ENCODE data around the gene MUC20.

DNA sequence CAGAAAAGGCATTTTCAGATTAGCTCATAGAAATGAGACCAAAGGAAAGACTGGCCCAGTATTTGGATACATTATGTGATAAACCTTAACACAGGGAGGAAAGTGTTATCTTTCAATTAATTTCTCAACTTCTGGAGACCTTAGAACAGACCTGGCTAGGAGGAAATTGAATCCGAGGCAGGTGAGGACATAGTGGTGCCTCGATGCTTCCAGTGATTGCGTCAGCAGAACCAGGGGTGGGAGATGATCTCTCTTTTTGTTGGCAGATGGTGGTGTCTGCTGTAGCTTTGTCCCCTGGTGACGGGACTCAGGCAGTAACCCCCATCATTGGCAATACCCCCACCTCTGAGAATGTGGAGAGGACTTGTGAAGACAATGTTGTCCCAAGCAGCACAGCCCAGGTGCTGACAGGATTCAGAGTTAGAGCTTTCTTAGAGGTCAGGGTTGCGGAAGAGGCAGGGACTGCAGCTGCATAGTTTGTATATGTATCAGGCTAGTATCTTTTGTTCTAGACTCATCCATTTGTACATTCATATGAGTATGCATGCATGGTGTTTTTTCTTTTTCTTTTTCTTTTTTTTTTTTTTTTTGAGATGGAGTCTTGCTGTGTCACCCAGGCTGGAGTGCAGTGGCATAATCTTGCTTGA lies 27.9 kb upstream of the MUC20 start:
- TF ChIP-seq, protein P1, sequence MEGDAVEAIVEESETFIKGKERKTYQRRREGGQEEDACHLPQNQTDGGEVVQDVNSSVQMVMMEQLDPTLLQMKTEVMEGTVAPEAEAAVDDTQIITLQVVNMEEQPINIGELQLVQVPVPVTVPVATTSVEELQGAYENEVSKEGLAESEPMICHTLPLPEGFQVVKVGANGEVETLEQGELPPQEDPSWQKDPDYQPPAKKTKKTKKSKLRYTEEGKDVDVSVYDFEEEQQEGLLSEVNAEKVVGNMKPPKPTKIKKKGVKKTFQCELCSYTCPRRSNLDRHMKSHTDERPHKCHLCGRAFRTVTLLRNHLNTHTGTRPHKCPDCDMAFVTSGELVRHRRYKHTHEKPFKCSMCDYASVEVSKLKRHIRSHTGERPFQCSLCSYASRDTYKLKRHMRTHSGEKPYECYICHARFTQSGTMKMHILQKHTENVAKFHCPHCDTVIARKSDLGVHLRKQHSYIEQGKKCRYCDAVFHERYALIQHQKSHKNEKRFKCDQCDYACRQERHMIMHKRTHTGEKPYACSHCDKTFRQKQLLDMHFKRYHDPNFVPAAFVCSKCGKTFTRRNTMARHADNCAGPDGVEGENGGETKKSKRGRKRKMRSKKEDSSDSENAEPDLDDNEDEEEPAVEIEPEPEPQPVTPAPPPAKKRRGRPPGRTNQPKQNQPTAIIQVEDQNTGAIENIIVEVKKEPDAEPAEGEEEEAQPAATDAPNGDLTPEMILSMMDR (conservative IDR thresholded peaks at IDR 0.05; ENCODE audit: low read depth in 2 of 2), result no peak
- TF ChIP-seq JUNB (IDR thresholded peaks at IDR 0.05; ENCODE audit: unreplicated experiment) (no peak), EZH2 (IDR thresholded peaks at IDR 0.05; ENCODE audit: low read depth, unreplicated experiment) (no peak), POLR2AphosphoS5 (IDR thresholded peaks at IDR 0.05; ENCODE audit: low read depth) (no peak), EZH2phosphoT487 (IDR thresholded peaks at IDR 0.05; ENCODE audit: unreplicated experiment) (no peak), CREB1 (CRISPR knock-in tag; IDR thresholded peaks at IDR 0.05; ENCODE audit: low read depth) (no peak), ZNF114 (CRISPR knock-in tag; IDR thresholded peaks at IDR 0.05) (no peak)
- TF ChIP-seq, protein P2, sequence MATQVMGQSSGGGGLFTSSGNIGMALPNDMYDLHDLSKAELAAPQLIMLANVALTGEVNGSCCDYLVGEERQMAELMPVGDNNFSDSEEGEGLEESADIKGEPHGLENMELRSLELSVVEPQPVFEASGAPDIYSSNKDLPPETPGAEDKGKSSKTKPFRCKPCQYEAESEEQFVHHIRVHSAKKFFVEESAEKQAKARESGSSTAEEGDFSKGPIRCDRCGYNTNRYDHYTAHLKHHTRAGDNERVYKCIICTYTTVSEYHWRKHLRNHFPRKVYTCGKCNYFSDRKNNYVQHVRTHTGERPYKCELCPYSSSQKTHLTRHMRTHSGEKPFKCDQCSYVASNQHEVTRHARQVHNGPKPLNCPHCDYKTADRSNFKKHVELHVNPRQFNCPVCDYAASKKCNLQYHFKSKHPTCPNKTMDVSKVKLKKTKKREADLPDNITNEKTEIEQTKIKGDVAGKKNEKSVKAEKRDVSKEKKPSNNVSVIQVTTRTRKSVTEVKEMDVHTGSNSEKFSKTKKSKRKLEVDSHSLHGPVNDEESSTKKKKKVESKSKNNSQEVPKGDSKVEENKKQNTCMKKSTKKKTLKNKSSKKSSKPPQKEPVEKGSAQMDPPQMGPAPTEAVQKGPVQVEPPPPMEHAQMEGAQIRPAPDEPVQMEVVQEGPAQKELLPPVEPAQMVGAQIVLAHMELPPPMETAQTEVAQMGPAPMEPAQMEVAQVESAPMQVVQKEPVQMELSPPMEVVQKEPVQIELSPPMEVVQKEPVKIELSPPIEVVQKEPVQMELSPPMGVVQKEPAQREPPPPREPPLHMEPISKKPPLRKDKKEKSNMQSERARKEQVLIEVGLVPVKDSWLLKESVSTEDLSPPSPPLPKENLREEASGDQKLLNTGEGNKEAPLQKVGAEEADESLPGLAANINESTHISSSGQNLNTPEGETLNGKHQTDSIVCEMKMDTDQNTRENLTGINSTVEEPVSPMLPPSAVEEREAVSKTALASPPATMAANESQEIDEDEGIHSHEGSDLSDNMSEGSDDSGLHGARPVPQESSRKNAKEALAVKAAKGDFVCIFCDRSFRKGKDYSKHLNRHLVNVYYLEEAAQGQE (IDR thresholded peaks at IDR 0.05; ENCODE audit: unreplicated experiment), result no peak
